Neuron (in vitro differentiated cells): ENCODE measurements around the gene COL13A1.

Experiments
- H2AFZ ChIP-seq: one replicate; pipeline ENCODE4 v1.6.1; 2013; ENCODE audit warnings: low read depth, mild to moderate bottlenecking, inconsistent platforms, low read length, moderate library complexity
- H3K27me3 ChIP-seq: one replicate; pipeline ENCODE4 v1.6.1; 2013; ENCODE audit warnings: low read length; ENCODE audit not compliant: insufficient read depth
- H3K36me3 ChIP-seq: one replicate; pipeline ENCODE4 v1.6.1; 2013; ENCODE audit warnings: low read length; ENCODE audit not compliant: insufficient read depth
- H3K4me1 ChIP-seq: one replicate; pipeline ENCODE4 v1.6.1; 2013; ENCODE audit warnings: low read length; ENCODE audit not compliant: insufficient read depth
- H3K4me3 ChIP-seq: 2 replicates; pipeline ENCODE4 v1.5.1; 2013; ENCODE audit warnings: mild to moderate bottlenecking, low read length, moderate library complexity
- H3K9me3 ChIP-seq: one replicate; pipeline ENCODE4 v1.6.1; 2013; ENCODE audit warnings: low read length

Gene COL13A1

DNA sequence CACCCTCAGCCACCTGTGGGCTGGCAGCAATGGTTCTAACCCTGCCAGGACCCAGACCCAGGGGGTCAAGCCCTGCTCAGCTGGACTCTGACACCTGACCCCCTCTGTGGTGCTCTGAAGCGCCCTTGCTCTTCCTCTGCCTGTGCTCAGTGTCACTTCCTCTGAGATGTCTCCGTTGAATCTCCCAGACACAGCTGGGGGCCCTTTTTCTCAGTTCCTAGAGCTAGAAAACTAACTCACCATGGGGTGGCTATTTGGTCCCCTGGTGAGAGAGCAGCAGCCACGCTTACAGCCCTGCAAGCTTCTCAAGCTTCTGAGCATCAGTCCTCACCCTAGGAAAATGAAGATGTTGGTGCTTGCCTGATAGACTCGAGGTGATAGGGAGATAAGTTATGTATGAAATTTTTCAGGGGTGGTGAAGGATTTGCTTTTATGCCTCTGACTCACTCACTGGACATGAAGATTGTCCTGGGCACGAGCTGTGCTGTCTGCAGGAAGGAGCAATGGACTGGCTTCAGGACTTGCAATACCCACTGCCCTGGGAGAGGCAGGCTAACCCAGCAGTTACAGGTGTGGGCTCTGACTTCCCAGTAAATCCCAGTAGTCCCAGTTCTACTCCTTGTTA lies 29.6 kb downstream of the COL13A1 start:
- H3K4me3 ChIP-seq, result no peak overlapping the region
- no peaks in the 10 kb centered on the region for H3K36me3 ChIP-seq
- H3K4me1 ChIP-seq, result no peaks in the 10 kb centered on the region
- no peak overlapping the region for H2AFZ ChIP-seq
- no peaks in the 10 kb centered on the region for H3K9me3 ChIP-seq
- H3K27me3 ChIP-seq, result no peaks in the 10 kb centered on the region

GRCh38 chr10:69835233-69835632 lies 33.5 kb downstream of the COL13A1 start:
- Histone ChIP-seq H2AFZ (no peak overlapping the region), H3K4me1 (peaks cover 18% of the 10 kb centered on the region), H3K9me3 (no peaks in the 10 kb centered on the region), H3K4me3 (no peak overlapping the region), H3K36me3 (no peaks in the 10 kb centered on the region), H3K27me3 (peaks cover 7% of the 10 kb centered on the region)

DNA sequence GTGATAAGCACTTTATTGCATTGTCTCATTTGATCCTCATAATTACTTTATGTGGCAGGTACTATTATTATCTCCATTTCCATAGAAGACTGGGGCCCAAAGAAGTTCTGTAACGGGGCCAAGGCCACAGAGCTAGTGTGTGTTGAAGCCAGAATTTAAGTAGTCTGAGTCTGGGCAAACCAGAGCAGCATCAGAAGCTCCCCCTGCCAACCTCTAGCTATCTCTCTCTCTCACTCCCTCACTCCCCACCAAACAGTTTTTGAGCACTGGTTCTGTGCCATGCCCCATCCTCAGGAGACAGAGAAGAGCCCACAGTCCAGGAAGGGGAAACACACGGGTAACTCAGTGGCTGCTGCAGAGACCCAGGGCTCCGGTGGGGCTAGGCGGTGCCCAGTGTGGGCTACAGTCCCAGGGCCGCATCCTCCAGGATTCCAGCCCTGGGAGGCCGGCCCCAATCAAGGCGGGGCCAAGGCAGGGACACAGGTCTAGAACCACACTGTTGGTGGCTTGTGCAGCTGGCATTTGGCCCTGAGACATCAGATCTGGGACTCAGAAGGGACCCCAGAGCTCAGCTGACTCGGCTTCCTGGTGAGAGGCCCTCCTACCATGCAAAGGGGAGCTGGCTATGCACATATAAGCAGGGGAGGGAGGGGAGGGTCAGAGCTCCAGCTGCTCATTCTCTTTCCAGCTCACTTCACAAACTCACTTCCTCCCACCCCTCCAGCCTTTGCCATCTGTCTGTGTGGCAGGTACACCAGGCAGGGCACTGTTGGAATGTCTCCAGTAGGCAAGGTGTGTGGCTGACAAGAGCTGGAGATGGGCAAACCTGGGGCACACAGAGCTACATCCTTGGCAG lies 34.4 kb downstream of the COL13A1 start:
- no peak overlapping the region for H2AFZ ChIP-seq
- H3K27me3 ChIP-seq, result peaks cover 7% of the 10 kb centered on the region
- H3K9me3 ChIP-seq, result no peaks in the 10 kb centered on the region
- peaks cover 18% of the 10 kb centered on the region for H3K4me1 ChIP-seq
- no peaks in the 10 kb centered on the region for H3K36me3 ChIP-seq
- H3K4me3 ChIP-seq, result no peak overlapping the region

GRCh38 chr10:69836731-69837030 lies 35.0 kb downstream of the COL13A1 start:
- Histone ChIP-seq H2AFZ (no peak overlapping the region), H3K9me3 (no peaks in the 10 kb centered on the region), H3K36me3 (no peaks in the 10 kb centered on the region), H3K4me3 (no peak overlapping the region), H3K27me3 (peaks cover 11% of the 10 kb centered on the region), H3K4me1 (peaks cover 18% of the 10 kb centered on the region)

DNA sequence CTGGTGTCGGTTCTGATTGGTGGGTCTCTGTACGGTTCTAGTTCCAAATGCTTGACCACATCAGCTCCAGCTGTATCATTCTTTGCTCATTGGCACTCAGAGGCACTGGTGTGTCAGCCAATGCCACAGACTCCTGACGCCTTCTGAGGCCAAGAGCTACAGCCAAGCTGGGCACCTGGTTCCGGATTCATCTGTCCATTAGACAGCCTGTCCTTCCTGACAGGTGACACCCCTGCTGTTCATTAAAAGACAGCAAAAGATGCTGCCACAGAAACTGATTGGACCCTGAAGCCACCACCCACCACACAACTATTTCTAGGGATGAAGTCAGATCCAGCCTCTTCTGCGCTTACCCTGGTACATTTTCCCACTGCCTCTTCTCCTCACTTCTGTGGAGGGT lies 35.6 kb downstream of the COL13A1 start:
- no peak overlapping the region for H2AFZ ChIP-seq
- H3K27me3 ChIP-seq, result peaks cover 12% of the 10 kb centered on the region
- no peak overlapping the region for H3K4me3 ChIP-seq
- H3K4me1 ChIP-seq, result peaks cover 18% of the 10 kb centered on the region
- H3K9me3 ChIP-seq, result no peaks in the 10 kb centered on the region
- no peaks in the 10 kb centered on the region for H3K36me3 ChIP-seq

DNA sequence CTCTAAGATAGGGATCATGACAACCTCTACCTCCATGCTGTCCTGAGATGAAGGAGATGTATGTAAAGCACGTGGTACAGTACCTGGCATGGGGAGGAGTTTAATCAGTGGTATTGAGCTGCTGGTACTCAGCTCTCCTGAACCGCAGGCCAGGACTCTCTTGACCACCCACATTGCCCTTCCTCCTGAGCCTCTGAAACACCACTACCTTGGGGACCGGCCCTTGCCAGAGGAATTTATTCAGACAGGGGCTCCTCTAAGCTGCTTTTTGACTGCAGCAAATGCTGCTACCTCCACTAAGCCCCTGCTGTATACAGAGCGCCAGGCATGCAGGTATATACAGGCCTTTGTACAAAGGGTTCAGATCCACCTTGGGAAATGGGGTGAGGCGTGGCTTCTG lies 36.7 kb downstream of the COL13A1 start:
- peaks cover 12% of the 10 kb centered on the region for H3K27me3 ChIP-seq
- no peaks in the 10 kb centered on the region for H3K36me3 ChIP-seq

DNA sequence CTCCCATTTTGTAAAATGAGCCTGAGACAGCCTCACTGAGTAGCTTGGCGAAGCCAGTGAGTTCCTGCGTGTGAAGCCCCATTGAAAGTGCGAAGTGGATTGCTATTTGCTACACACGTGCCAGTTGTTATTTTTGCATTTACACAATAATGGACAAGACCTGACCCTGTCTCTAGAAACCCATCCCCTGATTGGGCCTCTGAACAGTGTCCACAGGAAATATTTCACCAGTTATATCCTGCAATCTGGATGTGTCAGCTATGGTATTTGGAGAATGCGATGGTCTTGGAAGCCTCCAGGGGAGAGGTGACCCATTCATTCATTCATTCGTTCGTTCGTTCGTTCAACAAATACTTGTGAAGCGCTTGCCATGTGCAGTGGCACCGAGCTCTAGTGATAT lies 37.1 kb downstream of the COL13A1 start:
- no peak overlapping the region for H3K4me3 ChIP-seq
- H2AFZ ChIP-seq, result no peak overlapping the region
- no peaks in the 10 kb centered on the region for H3K9me3 ChIP-seq
- peaks cover 18% of the 10 kb centered on the region for H3K4me1 ChIP-seq
- H3K27me3 ChIP-seq, result peaks cover 12% of the 10 kb centered on the region
- H3K36me3 ChIP-seq, result no peaks in the 10 kb centered on the region

More for the DNA sequence above, 36.7 kb downstream of the COL13A1 start:
- no peak overlapping the region for H3K4me3 ChIP-seq
- H2AFZ ChIP-seq, result no peak overlapping the region
- H3K9me3 ChIP-seq, result no peaks in the 10 kb centered on the region
- H3K4me1 ChIP-seq, result peaks cover 18% of the 10 kb centered on the region

- peaks cover 18% of the 10 kb centered on the region for H3K4me1 ChIP-seq
- no peaks in the 10 kb centered on the region for H3K36me3 ChIP-seq
- peaks cover 12% of the 10 kb centered on the region for H3K27me3 ChIP-seq
- no peak overlapping the region for H2AFZ ChIP-seq
- H3K4me3 ChIP-seq, result no peak overlapping the region
- no peaks in the 10 kb centered on the region for H3K9me3 ChIP-seq
Observed at GRCh38 chr10:69839696-69840345, 38.1 kb downstream of the COL13A1 start.

DNA sequence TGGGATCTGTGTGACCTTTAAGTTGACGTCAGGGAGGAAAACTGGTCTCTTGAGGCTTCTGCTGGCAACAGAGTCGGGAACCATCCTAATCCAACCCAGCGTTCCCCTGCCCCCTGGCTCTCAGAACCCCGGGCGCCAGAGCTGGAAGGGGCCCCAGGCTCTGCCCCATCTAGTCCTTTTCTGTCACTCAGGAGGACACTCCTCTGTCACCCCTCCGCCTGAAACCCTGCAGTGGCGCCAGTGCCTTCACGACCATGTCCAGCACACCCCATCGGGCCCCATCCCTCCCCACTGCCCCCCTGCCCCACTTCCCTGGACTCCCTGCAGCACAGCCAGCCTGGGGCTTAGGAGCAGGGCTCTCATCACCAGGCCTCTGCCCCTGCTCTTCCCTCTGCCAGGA lies 39.1 kb downstream of the COL13A1 start:
- Histone ChIP-seq H3K4me1 (peaks cover 21% of the 10 kb centered on the region), H2AFZ (no peak overlapping the region), H3K9me3 (no peaks in the 10 kb centered on the region), H3K36me3 (no peaks in the 10 kb centered on the region), H3K4me3 (no peak overlapping the region), H3K27me3 (peaks cover 16% of the 10 kb centered on the region)

GRCh38 chr10:69842020-69842419 lies 40.3 kb downstream of the COL13A1 start:
- H3K9me3 ChIP-seq, result no peaks in the 10 kb centered on the region
- H3K4me3 ChIP-seq, result no peak overlapping the region
- peaks cover 32% of the 10 kb centered on the region for H3K4me1 ChIP-seq
- peaks cover 16% of the 10 kb centered on the region for H3K27me3 ChIP-seq
- H2AFZ ChIP-seq, result no peak overlapping the region
- no peaks in the 10 kb centered on the region for H3K36me3 ChIP-seq

GRCh38 chr10:69842882-69843281 lies 41.2 kb downstream of the COL13A1 start:
- Histone ChIP-seq H3K4me1 (peaks cover 36% of the 10 kb centered on the region), H3K27me3 (peaks cover 13% of the 10 kb centered on the region), H3K36me3 (no peaks in the 10 kb centered on the region), H3K9me3 (no peaks in the 10 kb centered on the region), H3K4me3 (no peak overlapping the region), H2AFZ (no peak overlapping the region)

DNA sequence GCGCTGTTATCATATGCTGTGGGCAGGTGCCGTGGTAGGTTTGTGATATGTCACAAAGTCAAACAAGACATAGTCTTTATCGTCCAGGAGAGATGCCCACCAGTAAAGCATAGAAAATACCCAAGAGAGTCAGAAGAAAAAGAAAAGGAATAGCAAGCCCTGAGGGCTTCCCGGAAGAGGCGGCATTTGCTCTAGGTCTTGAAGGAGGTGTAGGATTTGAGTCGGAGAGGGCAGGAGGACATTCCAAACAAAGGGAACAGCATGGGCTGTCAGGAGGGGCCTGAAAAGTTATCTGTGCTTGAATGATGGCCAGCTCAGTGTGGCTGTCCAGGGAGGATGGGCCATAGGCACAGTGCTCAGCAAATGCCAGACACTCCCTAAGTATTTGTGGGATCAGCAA lies 42.2 kb downstream of the COL13A1 start:
- no peaks in the 10 kb centered on the region for H3K36me3 ChIP-seq
- H2AFZ ChIP-seq, result no peak overlapping the region
- no peak overlapping the region for H3K4me3 ChIP-seq
- H3K9me3 ChIP-seq, result no peaks in the 10 kb centered on the region
- H3K27me3 ChIP-seq, result peaks cover 13% of the 10 kb centered on the region
- peaks cover 39% of the 10 kb centered on the region for H3K4me1 ChIP-seq

DNA sequence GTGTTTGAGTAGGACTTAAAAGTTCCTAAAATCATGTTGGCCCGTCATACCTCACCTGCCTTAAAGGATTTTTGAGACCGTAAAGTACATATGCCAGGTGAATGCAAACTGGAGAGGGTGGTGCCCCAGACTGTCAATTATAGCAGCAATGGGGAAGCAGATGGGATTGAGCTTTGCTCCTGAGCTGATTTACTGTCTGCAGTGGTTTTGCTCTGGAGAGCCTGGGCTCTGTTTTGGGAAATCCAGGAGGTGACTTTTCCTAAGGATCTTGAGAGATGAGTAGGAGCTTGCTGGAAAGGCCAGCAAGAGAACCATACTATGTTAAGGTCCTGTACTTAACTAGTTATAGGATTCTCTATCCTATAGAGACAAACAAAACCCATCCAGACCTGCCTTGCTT lies 43.0 kb downstream of the COL13A1 start:
- H3K36me3 ChIP-seq, result no peaks in the 10 kb centered on the region
- no peaks in the 10 kb centered on the region for H3K9me3 ChIP-seq
- no peak overlapping the region for H2AFZ ChIP-seq
- H3K27me3 ChIP-seq, result peaks cover 13% of the 10 kb centered on the region
- no peak overlapping the region for H3K4me3 ChIP-seq
- peaks cover 32% of the 10 kb centered on the region for H3K4me1 ChIP-seq
